Measurements from ENCODE around the gene PUSL1.

The PUSL1 gene

DNA sequence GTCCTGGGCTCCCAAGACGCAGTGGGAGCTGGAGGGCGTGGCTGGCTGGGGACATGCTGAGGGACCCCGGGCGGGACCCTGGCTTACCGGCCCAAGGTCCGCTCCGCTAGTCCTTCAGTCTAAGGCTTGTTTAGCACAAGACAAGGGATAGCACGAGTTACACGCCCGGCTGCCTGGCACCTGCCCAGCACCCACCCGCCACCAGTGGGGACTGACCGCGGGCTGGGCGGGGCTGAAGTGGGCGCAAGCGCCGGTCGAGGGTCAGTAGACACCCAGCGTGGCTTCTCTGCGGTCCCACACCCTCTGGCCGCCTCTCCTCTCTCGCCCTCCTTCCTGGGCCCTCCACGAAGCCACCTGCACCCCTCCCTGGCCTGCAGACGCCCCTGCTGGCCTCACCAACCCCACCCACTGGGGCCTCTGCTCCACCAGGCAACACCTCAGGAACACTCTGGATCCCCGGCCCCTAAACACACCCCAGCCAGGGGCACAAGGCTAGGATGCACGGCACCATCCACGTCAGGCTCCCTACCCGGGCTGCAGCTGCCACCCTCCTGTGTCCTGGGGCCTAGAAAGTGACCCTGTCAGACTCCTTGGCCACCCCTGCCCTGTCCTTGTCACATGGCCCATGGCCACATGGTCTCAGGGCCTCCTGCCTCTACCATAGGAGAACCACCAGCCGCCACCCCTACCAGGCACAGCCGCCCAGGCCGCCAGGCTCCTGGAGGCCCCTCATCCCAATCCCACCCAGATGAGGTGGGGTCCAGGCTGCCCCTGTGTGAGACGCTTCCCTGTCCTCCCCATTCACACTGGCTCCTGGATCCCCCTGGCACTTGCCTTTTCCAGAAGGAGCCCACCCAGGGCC is 28.8 kb downstream of the PUSL1 start:
- TF ChIP-seq, protein P1, sequence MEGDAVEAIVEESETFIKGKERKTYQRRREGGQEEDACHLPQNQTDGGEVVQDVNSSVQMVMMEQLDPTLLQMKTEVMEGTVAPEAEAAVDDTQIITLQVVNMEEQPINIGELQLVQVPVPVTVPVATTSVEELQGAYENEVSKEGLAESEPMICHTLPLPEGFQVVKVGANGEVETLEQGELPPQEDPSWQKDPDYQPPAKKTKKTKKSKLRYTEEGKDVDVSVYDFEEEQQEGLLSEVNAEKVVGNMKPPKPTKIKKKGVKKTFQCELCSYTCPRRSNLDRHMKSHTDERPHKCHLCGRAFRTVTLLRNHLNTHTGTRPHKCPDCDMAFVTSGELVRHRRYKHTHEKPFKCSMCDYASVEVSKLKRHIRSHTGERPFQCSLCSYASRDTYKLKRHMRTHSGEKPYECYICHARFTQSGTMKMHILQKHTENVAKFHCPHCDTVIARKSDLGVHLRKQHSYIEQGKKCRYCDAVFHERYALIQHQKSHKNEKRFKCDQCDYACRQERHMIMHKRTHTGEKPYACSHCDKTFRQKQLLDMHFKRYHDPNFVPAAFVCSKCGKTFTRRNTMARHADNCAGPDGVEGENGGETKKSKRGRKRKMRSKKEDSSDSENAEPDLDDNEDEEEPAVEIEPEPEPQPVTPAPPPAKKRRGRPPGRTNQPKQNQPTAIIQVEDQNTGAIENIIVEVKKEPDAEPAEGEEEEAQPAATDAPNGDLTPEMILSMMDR (IDR thresholded peaks at IDR 0.05), result no peak
- DNase-seq (ENCODE audit: low spot score), result no peak
- Histone ChIP-seq H3K27ac (no peak overlapping the region), H3K4me3 (no peak overlapping the region)

DNA sequence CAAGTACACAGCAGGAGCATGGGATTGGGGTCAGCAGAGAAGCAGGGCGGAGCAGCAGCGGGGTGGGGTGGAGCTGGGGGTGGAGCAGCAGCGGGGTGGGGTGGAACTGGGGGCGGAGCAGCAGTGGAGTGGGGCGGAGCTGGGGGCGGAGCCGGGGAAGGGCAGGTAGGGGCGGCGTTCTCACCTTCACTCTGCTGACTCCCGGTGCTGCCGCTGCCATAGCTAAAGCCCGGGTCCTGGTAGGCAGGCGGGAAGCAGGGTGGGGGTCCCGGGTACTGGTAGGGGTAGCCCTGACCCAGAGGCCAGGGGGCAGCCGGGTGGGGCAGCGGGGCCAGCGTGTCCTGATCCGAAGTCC is 29.4 kb downstream of the PUSL1 start:
- H3K27ac ChIP-seq, result no peak overlapping the region
- H3K4me3 ChIP-seq, result no peak overlapping the region
- TF ChIP-seq, protein P1 (IDR thresholded peaks at IDR 0.05), result no peak
- DNase-seq (ENCODE audit: low spot score), result no peak

DNA sequence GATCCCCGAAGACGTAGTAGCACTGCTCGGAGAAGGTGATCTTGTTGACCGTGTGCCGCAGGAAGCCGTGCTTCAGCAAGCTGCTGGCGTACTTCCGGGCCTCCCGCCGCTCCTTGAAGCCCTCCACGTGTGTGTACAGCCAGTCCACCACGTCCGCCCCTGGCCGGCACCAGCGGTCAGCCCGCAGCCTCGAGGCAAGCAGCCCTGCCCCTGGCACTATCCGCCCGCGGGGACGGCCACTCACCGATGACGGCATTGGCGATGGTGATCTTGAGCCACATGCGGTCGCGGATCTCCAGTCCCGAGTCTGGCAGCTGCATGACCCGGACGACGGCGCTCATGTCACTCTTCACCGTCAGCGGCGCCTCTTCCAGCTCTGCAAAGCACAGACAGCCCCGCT is 29.9 kb downstream of the PUSL1 start:
- no peak overlapping the region for H3K27ac ChIP-seq
- DNase-seq (ENCODE audit: low spot score), result no peak
- TF ChIP-seq, protein P1 (IDR thresholded peaks at IDR 0.05), result no peak
- H3K4me3 ChIP-seq, result no peak overlapping the region

DNA sequence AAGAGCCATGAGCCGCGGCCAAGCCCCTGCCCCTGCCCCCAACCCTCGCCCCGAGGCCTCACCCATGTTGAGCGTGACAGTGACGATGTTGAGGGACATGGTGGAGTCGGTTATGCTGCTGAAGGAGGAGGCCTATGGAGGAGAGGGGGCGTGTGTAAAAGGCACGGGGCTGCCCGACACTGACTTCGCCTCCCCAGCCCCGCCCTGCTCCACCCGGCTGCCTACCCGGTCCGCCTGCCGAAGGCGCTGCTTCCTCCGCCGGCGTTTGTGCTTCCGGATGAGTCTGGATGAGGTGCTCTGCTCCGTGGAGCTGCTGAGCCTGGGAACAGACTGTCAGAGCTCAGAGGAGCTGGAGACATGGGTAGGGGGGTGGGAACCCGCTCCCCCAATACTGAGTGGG is 31.8 kb downstream of the PUSL1 start:
- no peak for DNase-seq (ENCODE audit: low spot score)
- Histone ChIP-seq H3K4me3 (no peak overlapping the region), H3K27ac (no peak overlapping the region)
- TF ChIP-seq, protein P1 (IDR thresholded peaks at IDR 0.05), result no peak

DNA sequence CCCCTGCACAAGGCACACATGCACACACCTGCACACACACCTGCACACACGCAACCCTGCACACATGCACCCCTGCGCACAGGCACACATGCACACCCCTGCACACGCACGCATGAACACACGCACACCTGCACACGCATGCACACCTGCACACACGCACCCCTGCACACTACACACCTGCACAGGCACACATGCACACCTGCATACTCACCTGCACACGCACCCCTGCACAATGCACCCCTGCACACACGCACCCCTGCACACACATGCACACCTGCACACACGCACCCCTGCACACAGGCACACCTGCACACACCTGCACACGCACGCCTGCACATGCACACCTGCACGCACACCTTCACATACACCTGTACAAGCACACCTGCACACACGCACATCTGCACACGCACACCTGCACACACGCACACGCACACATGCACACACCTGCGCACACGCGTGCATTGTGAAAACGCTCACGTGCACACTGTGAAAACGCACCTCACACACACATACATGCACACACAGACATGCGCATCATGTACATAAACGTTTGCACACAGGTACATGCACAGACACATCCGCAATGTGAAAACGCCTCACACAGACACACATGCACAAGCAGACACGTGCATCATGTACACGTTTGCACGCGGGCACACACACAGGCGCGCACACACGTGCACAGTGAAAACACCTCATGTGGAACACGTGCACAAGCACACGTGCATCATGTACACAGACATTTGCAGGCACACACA is 32.6 kb downstream of the PUSL1 start:
- no peak overlapping the region for H3K27ac ChIP-seq
- DNase-seq (ENCODE audit: low spot score), result no peak
- TF ChIP-seq, protein P1 (IDR thresholded peaks at IDR 0.05), result no peak
- H3K4me3 ChIP-seq, result no peak overlapping the region

DNA sequence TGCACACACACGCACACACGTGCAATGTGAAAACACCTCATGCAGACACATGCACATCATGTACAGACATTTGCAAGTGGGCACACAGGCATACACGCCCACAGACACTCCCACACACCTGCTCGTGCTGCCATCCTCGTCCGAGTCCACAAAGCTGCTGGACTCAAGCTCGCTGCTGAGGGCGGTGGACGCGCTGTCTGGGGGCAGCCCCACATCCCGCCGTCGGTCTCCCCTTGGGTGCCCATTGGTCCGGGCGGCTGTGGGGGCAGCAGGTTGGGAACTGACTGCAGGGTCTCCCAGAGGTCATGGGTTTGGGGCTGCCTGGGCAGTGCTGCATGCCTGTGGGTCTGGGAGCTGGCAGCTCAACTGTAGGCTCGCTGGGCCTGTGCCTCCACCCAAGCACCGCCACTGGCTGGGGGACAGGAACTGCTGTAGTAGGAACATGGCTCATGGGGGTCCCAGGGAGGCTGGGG is 33.2 kb downstream of the PUSL1 start:
- Histone ChIP-seq H3K27ac (no peak overlapping the region), H3K4me3 (no peak overlapping the region)
- no peak for DNase-seq (ENCODE audit: low spot score)
- TF ChIP-seq, protein P1 (IDR thresholded peaks at IDR 0.05), result no peak
